Sciatic nerve (tissue), 2 donors: Measurements from ENCODE around the gene ZNF605. TPM values are rescaled to one million over a fixed set of nuclear protein-coding genes. Genes with fewer than 3 reads are reported as not detected.
"Not testable (repeated sequence)": the region's sequence is repeated elsewhere in the genome, so short reads cannot be mapped to it uniquely, and the experiment has no call there.

Experiments
- ATAC-seq: fragments of 200-7000 bp; cut with Tn5 transposase; one replicate; pipeline ENCODE4 v1.9.1; 2020; ENCODE audit warnings: mild to moderate bottlenecking, moderate library complexity
- DNase-seq: peaks from one replicate; pipeline ENCODE4 v3.0.0-alpha.2; 2020; ENCODE audit warnings: low spot score
- intact Hi-C: fragments of 100-400 bp; cut with DNase I; formaldehyde crosslinking; loops from one replicate; pipeline ENCODE4 v1.14.2; 2022
- total RNA-seq: library from RNA; stranded (reverse); fragmentation: NEBNext Ultra II Directional; extraction: Animal tissue kit (Norgen Biotek cat#: 25700); gene quantifications from one replicate; pipeline ENCODE4 v1.2.1, GENCODE V29; 2021
- donor health status: DM: no; HTN: no; CAD: no.
- donor health status: DM: no; HTN: no; CAD: no.

The ZNF605 gene
- total RNA-seq, 1 donor from 2014 or later = 19.4 TPM

DNA sequence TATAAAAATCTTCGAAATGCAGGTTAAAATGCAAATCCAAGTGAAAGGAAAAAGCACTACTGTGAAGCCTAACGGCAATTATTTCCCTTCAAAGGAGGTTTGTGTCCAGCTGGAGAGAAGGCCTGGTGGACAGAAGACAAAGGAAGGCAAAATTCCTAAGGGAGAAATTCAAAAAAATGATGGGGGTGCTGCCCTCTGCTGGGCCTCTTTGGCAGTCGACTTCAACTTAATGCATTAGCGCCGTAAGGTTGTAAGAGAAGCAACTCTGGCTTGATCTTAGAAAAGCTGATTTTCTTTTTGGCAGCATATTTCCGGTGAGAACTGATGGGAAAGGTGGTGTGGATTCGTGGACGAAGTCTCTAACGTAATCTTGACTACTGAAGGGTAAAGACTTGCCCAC, 34.4 kb downstream of the ZNF605 start:
- DNase-seq = no peak
- ATAC-seq = no peak
- intact Hi-C loops = no loop called here

DNA sequence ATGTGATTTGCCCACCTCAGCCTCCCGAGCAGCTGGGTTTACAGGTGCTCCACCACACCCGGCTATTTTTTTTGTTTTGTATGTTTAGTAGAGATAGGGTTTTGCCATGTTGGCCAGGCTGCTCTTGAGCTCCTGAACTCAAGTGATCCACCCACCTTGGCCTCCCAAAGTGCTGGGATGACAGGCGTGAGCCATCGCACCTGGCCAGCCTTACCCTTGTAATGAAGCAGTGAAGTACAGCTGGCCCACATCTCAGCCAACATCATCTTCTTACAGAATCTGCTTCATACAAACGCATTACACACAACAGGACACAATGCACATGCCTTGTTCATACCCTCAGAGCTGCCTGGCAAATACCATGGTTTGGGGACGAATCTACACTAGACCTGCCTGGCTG, 37.4 kb downstream of the ZNF605 start:
- intact Hi-C loops = no loop called here
- no peak for ATAC-seq
- no peak for DNase-seq

DNA sequence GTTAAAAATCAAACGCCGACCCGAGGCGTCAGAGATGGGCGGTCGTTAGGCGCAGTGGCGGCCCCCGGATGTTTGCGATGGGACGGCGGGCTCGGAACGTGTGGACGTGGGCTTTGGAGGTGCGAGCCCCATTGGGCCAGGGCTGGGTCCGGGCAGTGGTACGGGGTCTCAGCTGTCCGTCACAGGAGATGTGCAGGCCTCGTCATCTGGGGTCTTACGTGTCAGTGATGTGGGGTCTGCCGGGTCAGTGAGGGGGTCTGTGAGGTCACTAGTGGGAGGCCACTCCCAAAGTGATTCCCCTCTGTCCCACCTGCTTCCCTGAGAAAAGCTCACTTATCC, 47.1 kb downstream of the ZNF605 start:
- ATAC-seq (peak; percentile 5), DNase-seq (no peak)
- intact Hi-C loops = no loop called here

DNA sequence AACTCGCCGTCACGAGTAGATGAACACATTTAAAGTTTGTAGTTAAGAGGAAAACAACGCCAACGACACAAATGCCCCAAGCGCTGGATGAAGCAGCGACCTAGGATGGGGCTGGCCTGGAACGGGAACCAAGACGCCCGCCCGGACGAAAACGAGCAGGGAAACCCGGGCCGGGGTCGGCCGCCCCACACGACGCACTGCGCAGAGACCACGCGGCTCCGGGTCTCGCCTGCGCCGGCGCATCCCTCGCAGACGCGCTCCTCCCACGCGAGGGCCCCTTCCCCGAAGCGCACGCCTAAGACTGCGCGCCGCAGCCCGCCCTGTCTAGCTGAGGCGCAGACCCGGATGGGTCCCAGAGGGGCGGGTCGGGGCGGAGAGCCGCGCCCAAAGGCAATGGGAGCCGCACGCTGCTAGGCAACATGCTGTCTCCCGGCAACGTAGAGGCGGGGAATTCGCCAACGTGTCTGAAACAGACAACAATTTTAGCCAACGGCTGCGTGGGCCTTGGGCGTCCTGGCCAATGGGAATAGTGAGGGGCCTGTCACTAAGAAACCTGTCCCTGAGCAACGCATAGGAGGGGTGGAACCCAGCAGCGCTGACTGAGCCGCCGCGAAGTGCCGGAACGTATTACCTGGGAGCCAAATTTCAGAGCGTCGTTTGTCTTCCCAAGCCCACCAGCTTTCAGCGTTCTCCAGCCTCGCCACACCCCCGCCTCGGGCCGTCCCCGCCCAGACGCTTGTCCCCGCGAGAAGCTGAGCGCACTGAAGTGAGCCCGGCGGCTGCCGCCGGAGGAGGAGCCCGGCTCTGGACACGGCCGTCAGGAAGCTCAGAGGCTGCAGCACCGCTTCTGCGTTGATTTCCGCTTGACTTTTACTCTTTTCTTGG, 47.7 kb downstream of the ZNF605 start:
- peak; percentile 98 for DNase-seq
- intact Hi-C loops = no loop called here
- peak; percentile 97 for ATAC-seq

DNA sequence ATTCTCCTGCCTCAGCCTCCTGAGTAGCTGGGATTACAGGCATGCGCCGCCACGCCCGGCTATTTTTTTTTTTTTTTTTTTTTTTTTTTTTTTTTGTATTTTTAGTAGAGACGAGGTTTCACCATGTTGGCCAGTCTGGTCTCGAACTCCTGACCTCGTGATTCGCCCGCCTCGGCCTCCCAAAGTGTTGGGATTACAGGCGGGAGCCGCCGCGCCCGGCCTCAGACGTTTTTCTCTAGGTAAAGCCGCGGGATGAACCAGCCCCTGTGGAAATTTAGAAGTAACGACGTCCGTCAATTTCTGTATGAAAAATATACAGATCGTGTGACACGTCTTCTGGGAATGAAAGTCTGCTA, 48.3 kb downstream of the ZNF605 start:
- ATAC-seq, intact Hi-C loops, DNase-seq: not testable (repeated sequence)

DNA sequence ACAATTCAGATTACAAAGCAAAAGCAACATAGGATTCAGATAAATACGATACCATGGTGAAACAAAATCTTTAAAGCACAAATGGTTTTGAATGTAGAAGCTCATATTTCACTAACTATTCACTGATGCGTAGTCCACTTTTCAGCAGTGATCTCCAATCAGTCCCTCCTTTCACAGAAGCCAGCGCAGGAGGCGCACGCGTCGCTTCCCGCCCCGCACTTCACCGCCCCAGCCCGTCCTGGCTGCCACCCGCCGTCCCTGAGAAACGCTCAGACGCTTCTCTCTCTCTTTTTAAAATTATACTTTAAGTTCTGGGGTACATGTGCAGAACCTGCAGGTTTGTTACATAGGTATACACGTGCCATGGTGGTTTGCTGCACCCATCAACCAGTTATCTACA, 48.9 kb downstream of the ZNF605 start:
- no peak for DNase-seq
- intact Hi-C loops = no loop called here
- ATAC-seq = no peak

DNA sequence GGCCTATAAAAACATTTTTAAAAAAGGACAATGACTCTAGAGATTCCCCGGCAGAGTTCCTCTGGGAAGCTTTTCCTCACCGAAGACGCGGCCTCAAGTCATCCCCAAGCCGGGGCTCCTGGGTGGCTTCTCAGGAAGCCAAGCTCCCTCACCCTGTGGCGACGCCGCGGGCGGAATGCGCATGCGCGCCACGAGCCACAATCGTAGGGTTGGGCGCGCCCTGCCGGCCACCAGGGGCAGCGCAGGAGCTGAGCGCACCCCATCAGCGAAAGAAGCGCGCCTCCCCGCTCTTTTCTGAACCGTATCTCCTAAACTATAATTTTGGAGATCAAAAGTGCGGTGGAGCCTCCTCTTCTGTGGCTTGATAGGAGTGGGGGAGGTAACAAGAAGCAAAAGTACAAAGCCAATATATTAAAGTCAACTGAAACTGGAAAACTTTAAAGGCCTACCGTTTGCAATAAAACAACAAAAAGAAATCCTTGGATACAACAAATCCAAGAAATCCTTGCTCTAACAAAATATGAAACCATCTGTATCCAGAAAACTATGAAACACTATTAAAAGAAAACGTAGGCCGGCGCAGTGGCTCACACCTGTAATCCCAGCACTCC, 51.3 kb downstream of the ZNF605 start:
- DNase-seq = peak; percentile 89
- intact Hi-C loops = no loop called here
- ATAC-seq = peak; percentile 46

DNA sequence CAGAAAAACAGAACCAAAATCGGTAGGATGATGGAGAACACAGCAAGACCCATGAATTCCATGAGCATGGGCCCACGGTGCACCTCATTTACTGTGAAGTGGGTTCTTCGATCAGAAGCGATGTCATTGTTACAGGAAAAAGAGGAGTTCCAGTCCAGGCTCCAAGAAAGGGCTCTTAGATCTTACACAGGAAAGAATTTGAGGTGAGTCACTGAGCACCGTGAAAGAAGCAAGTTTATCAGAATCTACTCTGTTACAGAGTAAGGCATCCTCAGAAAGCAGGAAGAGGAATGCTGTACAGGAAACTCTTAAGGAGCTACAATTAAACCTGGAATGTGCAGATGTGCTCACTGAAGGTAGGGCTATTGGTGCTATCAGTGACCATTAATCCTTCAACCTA, 57.1 kb downstream of the ZNF605 start:
- ATAC-seq (no peak), DNase-seq (no peak)
- intact Hi-C loops = no loop called here

DNA sequence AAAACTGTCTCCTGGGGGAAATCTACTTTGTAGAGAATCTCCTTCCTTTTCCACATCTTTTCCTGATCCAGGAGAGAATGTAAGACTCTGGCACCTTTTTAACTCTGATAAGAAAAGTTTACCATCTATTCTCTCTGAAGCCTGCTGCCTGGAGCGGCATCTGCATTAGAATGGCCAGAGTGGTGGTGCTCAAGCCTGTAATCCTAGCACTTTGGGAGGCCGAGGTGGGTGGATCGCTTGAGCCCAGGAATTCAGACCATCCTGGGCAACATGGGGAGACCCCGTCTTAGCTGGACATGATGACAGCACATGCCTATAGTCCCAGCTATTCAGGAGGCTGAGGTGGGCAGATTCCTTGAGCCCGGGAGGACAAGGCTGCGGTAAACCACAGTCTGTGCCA, 67.3 kb downstream of the ZNF605 start:
- ATAC-seq = no peak
- DNase-seq = no peak
- intact Hi-C loops = no loop called here

DNA sequence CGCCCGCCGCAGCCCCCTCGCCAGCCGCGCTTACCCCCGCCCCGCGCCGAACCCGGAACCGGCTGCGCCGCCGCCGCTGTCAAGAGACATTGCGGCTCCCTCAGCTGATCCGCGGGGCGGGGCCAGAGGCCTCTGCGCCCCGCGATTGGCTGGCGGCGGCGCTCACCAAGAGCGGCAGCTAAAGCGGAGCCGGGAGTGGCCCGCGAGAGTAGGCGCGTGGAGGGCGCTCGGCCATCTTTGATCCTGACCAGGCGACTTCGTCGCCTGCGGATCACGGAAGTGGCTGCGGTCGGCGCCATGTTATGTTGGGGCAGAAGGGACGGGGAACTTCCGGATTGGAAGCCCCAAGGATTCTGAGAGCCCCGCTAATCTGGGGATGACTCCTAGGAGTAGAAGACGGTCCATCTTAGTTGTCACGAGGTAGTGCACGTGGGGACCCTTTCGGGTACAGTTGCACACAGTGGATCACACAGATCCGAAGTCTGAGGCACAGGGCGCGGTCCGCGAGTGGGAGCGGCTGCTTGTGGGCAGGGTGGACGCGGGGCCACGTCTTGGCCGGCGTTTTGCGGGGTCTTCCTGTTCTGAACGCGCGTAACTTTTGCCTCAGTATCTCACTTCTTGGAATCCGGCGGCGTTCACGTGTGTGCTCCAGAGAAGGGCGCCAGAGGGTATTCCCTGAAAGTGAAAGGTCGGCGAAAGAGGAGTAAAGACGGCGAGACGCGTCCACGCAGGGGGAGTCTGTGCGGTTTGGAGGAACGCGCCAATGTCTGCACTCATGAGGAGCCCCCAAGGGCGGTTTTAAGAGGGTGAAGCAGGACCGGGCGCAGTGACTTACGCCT, 68.4 kb downstream of the ZNF605 start, which contains the start of gene CHFR:
Gene CHFR (minus strand): TSS at position 93 of the 839 bp plus-strand sequence. CDS start 277 bp downstream, outside the sequence.
- peak; percentile 100 for ATAC-seq
- intact Hi-C loops = no loop called here
- DNase-seq = peak; percentile 97

DNA sequence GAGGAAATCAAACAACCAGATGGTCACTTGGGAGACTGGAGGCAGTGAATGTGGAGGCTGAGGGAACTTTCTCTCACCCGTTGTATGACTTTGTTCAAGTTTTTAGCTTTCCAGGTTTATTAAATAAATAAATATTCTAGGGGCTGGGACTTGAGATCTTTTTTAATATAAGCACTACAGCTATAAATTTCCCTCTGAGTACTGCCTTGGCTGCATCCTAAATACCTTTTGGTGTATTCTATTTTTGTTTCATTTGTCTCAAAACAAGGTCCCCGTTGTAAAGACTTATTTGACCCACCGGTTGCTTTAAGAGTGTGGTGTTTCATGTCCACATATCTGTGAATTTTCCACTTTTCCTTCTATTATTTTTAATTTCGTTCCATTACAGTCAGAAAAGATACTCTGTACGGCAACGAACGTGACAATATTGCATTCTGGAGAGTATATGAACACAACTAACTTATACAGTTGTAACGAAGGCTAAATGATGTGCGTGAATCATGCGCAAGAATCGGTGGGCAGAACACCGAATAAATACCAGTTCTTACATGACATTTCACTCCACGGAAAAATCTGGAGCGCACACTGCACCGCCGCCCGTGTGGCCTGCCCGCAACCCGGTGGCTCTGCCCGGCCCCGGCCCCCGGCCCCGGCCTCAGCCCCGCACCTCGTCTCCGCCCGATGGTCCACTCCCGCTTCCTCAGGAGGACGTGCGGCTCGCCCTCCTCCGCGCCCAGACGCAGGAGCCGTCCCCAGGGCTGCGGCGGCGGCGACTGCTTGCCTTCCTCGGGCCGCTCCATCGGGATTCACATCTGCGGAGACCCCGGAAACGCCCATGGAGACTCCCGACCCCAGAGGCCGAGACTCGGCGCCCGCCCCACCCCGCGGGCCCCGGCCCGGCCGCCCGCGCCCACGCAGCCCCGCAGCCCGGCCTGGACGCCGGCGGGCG, 69.3 kb downstream of the ZNF605 start:
- DNase-seq (peak; percentile 64), ATAC-seq (no peak)
- intact Hi-C loops = no loop called here

DNA sequence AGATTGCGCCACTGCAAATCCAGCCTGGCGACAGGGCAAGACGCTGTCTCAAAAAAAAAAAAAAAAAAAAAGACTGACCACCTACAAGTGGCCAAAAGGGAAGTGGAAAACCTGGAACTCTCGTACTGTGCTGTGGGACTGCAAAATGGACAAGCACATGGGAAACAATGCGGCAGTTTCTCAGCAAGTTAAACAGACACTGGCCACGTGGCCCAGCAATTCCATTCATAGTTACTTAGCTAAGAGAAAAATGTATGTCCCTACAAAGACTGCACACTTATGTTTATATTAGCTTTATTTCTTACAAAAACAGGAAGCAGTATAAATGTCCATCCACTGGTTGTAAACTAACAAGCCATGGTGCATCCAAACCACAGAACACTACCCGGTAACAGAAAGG, 74.3 kb downstream of the ZNF605 start:
- intact Hi-C loops = no loop called here
- DNase-seq (no peak), ATAC-seq (no peak)

DNA sequence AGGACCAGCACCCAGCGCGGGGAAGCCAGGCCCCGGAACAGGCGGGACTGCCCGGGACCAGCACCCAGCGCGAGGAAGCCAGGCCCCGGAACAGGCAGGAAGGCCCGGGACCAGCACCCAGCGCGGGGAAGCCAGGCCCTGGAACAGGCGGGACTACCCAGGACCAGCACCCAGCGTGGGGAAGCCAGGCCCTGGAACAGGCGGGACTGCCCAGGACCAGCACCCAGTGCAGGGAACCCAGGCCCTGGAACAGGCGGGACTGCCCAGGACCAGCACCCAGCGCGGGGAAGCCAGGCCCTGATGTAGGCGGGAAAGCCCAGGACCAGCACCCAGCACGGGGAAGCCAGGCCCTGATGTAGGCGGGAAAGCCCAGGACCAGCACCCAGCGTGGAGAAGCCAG, 81.5 kb downstream of the ZNF605 start:
- ATAC-seq, DNase-seq, intact Hi-C loops: not testable (repeated sequence)

DNA sequence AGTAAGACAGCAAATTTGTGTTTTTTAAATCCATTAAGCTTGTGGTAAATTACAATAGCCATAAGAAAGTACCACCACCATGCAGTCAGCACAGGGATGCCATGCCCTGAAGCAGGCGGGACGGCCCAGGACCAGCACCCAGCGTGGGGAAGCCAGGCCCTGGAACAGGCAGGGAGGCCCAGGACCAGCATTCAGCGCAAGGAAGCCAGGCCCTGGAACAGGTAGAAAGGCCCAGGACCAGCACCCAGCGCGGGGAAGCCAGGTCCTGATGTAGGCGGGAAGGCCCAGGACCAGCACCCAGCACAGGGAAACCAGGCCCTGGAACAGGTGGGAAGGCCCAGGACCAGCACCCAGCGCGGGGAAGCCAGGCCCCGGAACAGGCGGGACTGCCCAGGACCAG, 81.9 kb downstream of the ZNF605 start:
- no peak for ATAC-seq
- no peak for DNase-seq
- intact Hi-C loops = no loop called here

DNA sequence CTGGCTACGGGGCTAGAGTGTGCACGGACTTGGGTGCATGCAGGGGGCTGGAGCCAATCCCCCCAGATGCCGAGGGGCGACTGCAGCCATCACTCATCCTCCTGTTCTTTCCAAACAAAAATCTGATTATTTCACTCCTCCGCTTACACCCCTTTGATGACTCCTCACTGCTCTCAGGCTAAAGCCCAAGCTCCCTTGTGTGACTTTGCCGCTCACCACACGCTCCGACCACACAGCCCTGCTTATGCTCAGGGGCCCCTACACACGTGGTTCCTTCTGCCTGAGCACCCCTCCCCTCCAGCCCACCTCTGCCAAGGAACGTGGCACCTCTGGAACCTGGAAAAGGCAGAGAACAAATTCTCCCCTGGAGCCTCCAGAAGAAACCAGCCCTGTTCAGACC, 82.4 kb downstream of the ZNF605 start:
- DNase-seq (no peak), ATAC-seq (no peak)
- intact Hi-C loops = no loop called here

DNA sequence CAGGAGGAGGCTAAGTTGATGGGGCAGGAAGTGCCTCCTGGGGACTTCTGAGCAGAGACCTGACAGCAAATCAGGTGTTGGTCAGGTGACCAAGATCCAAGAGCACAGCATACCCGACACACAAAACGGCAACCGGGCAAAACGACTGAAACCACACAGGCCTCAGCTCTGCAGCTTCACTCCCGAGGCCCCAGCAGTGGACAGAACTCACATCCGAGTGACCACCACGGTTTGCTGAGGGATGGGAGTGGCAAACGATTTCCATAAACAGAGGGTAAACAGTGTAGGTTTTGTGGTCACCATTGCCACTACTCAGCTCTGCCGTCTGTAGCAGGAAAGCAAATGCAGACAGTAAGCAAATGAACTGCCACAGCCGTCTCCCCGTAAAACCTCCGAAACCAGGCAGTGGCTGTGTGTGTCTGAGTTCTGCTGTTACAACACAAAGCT, 83.1 kb downstream of the ZNF605 start:
- intact Hi-C loops = no loop called here
- DNase-seq = no peak
- no peak for ATAC-seq

DNA sequence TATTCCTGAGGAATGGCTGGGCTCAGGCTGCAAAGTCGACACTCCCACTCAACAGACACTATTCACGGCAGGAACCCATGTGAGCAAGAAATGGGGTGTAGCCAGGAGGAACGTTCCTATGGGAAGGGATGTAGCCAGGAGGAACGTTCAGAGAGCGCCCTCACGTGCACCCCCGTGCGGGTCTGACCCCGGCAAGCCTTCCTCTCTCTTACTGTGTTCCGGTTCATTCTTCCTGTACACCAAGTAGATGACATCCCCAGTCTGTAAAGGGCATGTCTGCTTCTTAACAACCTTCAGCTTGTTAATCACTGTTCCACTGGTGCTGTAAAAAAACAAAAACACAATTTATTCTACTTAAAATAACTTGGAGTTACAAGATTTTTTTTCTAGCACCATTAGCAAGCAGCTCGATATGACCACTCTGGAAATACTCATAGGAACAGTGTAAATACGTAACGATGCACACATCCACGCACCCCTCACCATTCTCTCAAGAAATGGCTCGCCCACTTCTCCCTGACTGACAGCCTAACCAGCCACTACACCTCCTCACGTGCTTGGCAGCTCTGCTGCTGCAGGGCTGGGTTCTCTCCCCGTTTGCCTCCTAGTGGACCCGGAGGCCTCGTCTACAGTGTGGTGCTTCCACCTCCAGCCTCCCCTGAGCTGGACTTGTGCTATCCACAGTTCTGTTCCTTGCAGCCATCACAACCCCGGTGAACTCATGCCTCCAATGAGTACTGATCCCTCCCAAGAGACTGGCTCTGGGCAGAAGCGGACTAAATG, 83.8 kb downstream of the ZNF605 start:
- intact Hi-C loops = no loop called here
- ATAC-seq = no peak
- DNase-seq = no peak

DNA sequence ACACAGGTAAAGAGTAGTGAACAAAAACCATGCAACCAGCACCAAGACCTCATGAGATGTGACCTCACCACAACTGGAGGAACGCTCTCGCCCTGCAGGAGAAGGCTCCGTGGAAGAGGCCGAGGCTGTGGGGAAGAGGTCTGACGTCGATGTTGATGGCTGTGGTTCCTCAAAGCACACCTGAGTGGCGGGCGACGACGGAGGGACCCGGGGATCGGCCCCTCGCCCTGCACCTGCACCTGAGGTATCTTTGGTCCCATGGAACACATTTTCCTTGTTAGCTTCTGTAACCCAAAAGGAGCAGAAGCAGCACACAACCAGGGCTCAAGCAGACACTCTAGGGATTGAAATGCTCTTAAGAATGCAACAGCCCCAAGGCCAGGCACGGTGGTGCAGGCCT, 86.6 kb downstream of the ZNF605 start:
- ATAC-seq (no peak), DNase-seq (no peak)

More for the DNA sequence above, 86.6 kb downstream of the ZNF605 start:
- intact Hi-C loops = no loop called here
